ENCODE measurements around the gene ZNF292. TPM values are rescaled to one million over a fixed set of nuclear protein-coding genes. Genes with fewer than 3 reads are reported as not detected.

Gene ZNF292
- total RNA-seq, 4 donors from 2014 or later = 18.5 to 61.8 (median 42.4) TPM

DNA sequence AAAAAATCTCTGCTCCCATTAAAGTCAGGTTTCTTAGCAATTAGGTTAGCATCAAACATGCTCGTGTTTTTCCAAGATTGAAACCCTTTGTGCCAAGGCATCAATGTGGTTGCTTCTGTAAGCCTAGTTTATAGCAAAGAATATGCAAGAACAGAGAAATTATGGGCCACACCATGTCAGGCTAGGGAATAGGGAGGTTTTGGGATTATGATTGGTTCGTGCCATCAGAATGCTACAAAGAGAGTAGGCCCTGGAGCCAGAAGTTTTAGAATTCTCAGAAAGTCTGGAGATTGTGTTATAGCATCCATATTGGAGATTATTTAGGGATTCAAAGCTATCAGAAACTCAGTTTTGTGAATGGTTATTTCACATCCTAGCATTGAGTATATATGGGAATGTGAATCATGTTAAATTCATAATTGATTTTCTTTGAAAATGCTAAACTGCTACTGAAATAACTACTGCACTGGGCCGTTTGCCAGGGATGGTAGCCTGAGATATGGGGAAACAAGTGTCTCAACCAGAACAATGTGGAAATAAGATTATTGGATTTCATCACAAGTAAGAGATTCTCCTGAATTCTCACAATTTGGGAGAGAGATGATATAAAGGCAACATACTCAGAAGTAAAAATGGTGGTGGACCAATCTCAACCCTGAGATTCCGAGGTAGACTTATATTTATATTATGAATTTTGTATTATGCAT, 45.3 kb downstream of the ZNF292 start:
- Histone ChIP-seq H3K36me3 (no peaks in the 10 kb centered on the region), H3K27me3 (no peaks in the 10 kb centered on the region), H3K27ac (no peak overlapping the region), H3K4me1 (peaks cover 0 to 16% (median 0%) of the 10 kb centered on the region in 4 donors), H3K9me3 (no peaks in the 10 kb centered on the region), H3K4me3 (no peak overlapping the region)
- 92 to 97% methylated on average over 3 to 4 of the region's 4 CpGs for WGBS, 2 donors (ENCODE audit: low coverage in 1 of 2)
- DNase-seq = no peak
- in situ Hi-C loops (cut with MboI; ENCODE audit: low pct_ligation_motif_present in 1 of 4, low pct_unique_long_range_greater_than_20kb in 1 of 4, low sequenced_read_pairs in 3 of 4) = no loop called here
- no peak for TF ChIP-seq POLR2A (IDR thresholded peaks at IDR 0.05)
- no peak for TF ChIP-seq EP300 (IDR thresholded peaks at IDR 0.05; ENCODE audit: low read depth)
- TF ChIP-seq POLR2AphosphoS5 (IDR thresholded peaks at IDR 0.05) = no peak
- TF ChIP-seq, protein P1, sequence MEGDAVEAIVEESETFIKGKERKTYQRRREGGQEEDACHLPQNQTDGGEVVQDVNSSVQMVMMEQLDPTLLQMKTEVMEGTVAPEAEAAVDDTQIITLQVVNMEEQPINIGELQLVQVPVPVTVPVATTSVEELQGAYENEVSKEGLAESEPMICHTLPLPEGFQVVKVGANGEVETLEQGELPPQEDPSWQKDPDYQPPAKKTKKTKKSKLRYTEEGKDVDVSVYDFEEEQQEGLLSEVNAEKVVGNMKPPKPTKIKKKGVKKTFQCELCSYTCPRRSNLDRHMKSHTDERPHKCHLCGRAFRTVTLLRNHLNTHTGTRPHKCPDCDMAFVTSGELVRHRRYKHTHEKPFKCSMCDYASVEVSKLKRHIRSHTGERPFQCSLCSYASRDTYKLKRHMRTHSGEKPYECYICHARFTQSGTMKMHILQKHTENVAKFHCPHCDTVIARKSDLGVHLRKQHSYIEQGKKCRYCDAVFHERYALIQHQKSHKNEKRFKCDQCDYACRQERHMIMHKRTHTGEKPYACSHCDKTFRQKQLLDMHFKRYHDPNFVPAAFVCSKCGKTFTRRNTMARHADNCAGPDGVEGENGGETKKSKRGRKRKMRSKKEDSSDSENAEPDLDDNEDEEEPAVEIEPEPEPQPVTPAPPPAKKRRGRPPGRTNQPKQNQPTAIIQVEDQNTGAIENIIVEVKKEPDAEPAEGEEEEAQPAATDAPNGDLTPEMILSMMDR (IDR thresholded peaks at IDR 0.05) = no peak
- intact Hi-C loops (cut with DNase I; ENCODE audit: low total_unique reads) = no loop called here

- Histone ChIP-seq H3K27ac (no peak overlapping the region), H3K9me3 (no peaks in the 10 kb centered on the region), H3K36me3 (no peaks in the 10 kb centered on the region), H3K27me3 (no peaks in the 10 kb centered on the region), H3K4me1 (peaks cover 0 to 14% (median 2%) of the 10 kb centered on the region in 4 donors), H3K4me3 (no peak overlapping the region)
- no peak for DNase-seq
- intact Hi-C loops (cut with DNase I; ENCODE audit: low total_unique reads) (no loop called here), in situ Hi-C loops (cut with MboI; ENCODE audit: low pct_ligation_motif_present in 1 of 4, low pct_unique_long_range_greater_than_20kb in 1 of 4, low sequenced_read_pairs in 3 of 4) (no loop called here)
- TF ChIP-seq POLR2A (IDR thresholded peaks at IDR 0.05) (no peak), EP300 (IDR thresholded peaks at IDR 0.05; ENCODE audit: low read depth) (no peak)
- TF ChIP-seq, protein P1 (IDR thresholded peaks at IDR 0.05) = no peak
- 93 to 96% methylated on average over 2 to 4 of the region's 4 CpGs for WGBS, 2 donors (ENCODE audit: low coverage in 1 of 2)
These were observed 48.2 kb downstream of the ZNF292 start for GRCh38 chr6:87203448-87204023.

DNA sequence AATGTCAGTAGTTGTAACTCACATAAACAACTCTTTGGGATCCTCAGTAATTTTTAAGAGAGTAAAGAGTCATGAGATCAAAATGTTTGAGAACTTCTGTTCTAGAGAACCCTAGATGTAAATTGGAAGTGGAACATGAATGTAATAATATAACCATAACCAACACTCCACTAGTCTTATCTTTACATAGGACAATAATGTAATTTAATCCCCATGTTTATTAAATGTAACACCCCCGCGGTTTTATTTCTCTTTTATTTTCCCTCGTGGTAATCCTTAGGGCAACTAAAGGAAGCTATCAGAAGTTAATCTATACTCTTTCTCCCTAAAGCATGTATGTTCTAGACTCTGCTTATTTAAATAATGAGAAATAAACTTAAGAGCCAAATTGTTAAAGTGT, 54.4 kb downstream of the ZNF292 start:
- H3K4me1 ChIP-seq = peaks cover 0 to 43% (median 11%) of the 10 kb centered on the region in 4 donors

GRCh38 chr6:87210979-87211378, 55.6 kb downstream of the ZNF292 start:
- 29 to 58% methylated on average over 1 of the region's 1 CpG for WGBS, 2 donors (ENCODE audit: low coverage in 1 of 2)
- H3K4me1 ChIP-seq = peaks cover 0 to 43% (median 11%) of the 10 kb centered on the region in 4 donors
- no peak overlapping the region for H3K4me3 ChIP-seq
- TF ChIP-seq POLR2AphosphoS5 (IDR thresholded peaks at IDR 0.05) (no peak), POLR2A (IDR thresholded peaks at IDR 0.05) (no peak), EP300 (IDR thresholded peaks at IDR 0.05; ENCODE audit: low read depth) (no peak)
- TF ChIP-seq, protein P1 (IDR thresholded peaks at IDR 0.05) = no peak
- H3K27me3 ChIP-seq = no peaks in the 10 kb centered on the region
- in situ Hi-C loops (cut with MboI; ENCODE audit: low pct_ligation_motif_present in 1 of 4, low pct_unique_long_range_greater_than_20kb in 1 of 4, low sequenced_read_pairs in 3 of 4) = no loop called here
- H3K9me3 ChIP-seq = no peaks in the 10 kb centered on the region
- H3K27ac ChIP-seq = no peak overlapping the region
- DNase-seq = no peak
- H3K36me3 ChIP-seq = no peaks in the 10 kb centered on the region
- intact Hi-C loops (cut with DNase I; ENCODE audit: low total_unique reads) = no loop called here

More for the DNA sequence above, 54.4 kb downstream of the ZNF292 start:
- no peak for TF ChIP-seq EP300 (IDR thresholded peaks at IDR 0.05; ENCODE audit: low read depth)
- no peaks in the 10 kb centered on the region for H3K36me3 ChIP-seq
- intact Hi-C loops (cut with DNase I; ENCODE audit: low total_unique reads) = no loop called here
- in situ Hi-C loops (cut with MboI; ENCODE audit: low pct_ligation_motif_present in 1 of 4, low pct_unique_long_range_greater_than_20kb in 1 of 4, low sequenced_read_pairs in 3 of 4) = no loop called here
- H3K27ac ChIP-seq = no peak overlapping the region
- no peaks in the 10 kb centered on the region for H3K9me3 ChIP-seq
- H3K27me3 ChIP-seq = no peaks in the 10 kb centered on the region
- H3K4me3 ChIP-seq = no peak overlapping the region
- WGBS, 2 donors (ENCODE audit: low coverage in 1 of 2) = 33 to 46% methylated on average over 1 to 3 of the region's 3 CpGs
- no peak for DNase-seq
